D721Med (cell line): ENCODE data around the gene ENPP1.
"Not testable (repeated sequence)": the region's sequence is repeated elsewhere in the genome, so short reads cannot be mapped to it uniquely, and the experiment has no call there.

Experiments
- DNase-seq: peaks from one replicate; pipeline ENCODE4 v3.0.0; 2011; ENCODE audit warnings: low spot score; ENCODE audit not compliant: insufficient read length
- FAIRE-seq: peaks from 2 replicates; lab custom pipeline; 2011; peaks lifted over from hg19 to GRCh38; lab: Jason Lieb, UNC
- CTCF ChIP-seq: IDR thresholded peaks from 2 replicates; pipeline ENCODE4 v1.5.1; 2012; ENCODE audit warnings: mild to moderate bottlenecking, control low read depth; ENCODE audit not compliant: insufficient read depth; ENCODE audit errors: missing control alignments

ENPP1 gene

DNA sequence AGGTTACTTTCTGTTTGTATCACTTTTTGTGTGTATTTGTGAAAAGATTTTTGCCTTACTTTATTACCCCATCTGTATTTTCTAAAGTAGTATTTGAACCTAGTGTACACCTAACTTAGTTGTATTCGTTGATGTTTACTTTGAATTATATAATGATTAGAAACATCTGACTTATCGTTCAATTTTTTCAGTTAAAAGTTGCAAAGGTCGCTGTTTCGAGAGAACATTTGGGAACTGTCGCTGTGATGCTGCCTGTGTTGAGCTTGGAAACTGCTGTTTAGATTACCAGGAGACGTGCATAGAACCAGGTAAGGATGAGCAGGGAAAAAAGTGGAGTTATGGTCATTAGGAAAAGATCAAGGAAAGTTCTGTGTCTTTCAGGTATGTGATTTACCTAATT is 42.0 kb downstream of the ENPP1 start:
- no peak for DNase-seq
- no peak for TF ChIP-seq CTCF
- FAIRE-seq = no peak

- DNase-seq = no peak
- FAIRE-seq = no peak
- TF ChIP-seq CTCF = no peak
These were observed 43.4 kb downstream of the ENPP1 start for GRCh38 chr6:131851049-131851769.

DNA sequence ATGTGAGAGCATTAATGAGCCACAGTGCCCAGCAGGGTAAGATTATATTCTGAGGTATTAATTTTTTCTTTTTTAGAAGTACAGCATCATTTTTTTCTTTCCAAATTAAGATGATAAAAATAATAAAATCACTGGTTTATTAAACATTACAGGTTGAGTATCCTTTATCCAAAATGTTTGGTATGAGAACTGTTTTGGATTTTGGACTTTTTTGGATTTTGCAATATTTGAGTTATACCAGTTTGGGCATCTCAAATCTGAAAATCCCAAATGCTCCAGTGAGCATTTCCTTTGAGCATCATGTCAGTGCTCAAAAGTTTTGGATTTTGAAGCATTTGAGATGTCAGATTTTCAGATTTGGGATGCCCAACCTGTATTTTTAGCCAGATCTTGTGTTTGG is 44.4 kb downstream of the ENPP1 start:
- FAIRE-seq (no peak), DNase-seq (no peak)
- TF ChIP-seq CTCF = no peak

DNA sequence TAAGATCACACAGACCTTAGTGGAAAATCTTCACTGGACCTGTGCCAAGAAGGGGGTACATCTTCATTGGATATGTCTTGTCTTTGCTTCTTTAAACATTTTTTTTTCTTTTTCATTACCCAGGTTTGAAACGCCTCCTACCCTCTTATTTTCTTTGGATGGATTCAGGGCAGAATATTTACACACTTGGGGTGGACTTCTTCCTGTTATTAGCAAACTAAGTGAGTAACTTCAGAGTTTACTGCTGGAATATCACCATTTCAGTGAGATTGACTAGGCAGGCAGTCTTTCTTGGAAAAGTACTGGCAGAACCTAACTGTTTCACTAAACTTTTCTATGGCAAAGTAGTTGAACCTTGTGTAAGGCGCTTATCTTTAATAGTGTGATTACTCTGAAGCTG is 47.0 kb downstream of the ENPP1 start:
- no peak for DNase-seq
- FAIRE-seq = no peak
- TF ChIP-seq CTCF = no peak

DNA sequence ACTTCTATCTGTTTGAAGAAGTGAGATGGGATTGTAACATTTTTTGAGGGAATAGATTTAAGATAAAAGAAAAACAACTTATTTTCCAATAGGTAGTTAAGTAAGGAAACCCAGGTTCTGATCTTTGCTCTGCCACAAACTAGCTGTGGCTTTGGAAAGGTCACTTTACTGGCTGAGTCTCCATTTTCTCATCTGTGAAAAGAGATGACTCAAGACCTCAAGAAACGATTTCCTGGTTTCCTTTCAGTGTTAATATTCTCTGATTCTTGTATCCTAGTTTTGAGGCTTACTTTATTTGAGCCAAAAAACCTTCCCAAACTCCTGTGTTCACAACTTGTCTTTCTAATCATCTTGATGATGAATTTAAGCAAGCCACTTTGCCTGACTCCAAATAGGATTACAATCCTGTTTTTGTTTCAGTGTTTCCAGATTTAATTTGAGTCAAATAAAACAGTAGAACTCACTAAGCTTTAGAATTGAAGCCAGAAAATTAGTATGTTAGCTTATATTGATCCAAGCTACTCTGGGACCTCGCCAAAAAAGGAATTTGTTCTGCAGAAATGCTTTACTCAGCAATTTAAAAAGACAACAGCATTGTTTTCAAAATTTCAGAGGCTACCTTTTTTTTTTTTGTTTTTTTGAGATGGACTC is 51.1 kb downstream of the ENPP1 start:
- no peak for FAIRE-seq
- DNase-seq = no peak
- TF ChIP-seq CTCF = no peak

GRCh38 chr6:131859658-131860057 is 51.8 kb downstream of the ENPP1 start:
- FAIRE-seq, DNase-seq: not testable (repeated sequence)

- DNase-seq = no peak
- TF ChIP-seq CTCF = no peak
- FAIRE-seq = no peak
These were observed 53.6 kb downstream of the ENPP1 start for GRCh38 chr6:131861381-131861780.

- FAIRE-seq = no peak
- no peak for DNase-seq
- no peak for TF ChIP-seq CTCF
These were observed 54.7 kb downstream of the ENPP1 start for GRCh38 chr6:131862476-131862875.
